Raji (cell line): Measurements from ENCODE around the gene ZNF394.
A peak's percentile ranks its signal among the peaks of the same experiment; 100 is the strongest.

Source experiments
- POLR2A ChIP-seq: IDR thresholded peaks from 2 replicates; pipeline ENCODE4 v1.6.1; 2011; ENCODE audit warnings: low read depth, low read length, control low read depth; ENCODE audit not compliant: insufficient read depth

The ZNF394 gene

GRCh38 chr7:99499721-99500636 is at the start of gene ZNF394:
Gene ZNF394, minus strand, starts transcription at chr7:99500281. Its CDS starts 188 bp downstream, at chr7:99500093.
- peak; percentile 85 for TF ChIP-seq POLR2A

- TF ChIP-seq POLR2A, result no peak
Observed at GRCh38 chr7:99543916-99544315, 43.8 kb upstream of the ZNF394 start.

GRCh38 chr7:99543081-99543671 is 43.1 kb upstream of the ZNF394 start:
- no peak for TF ChIP-seq POLR2A

GRCh38 chr7:99541212-99541611 is 41.1 kb upstream of the ZNF394 start:
- no peak for TF ChIP-seq POLR2A

GRCh38 chr7:99540542-99540941 is 40.5 kb upstream of the ZNF394 start:
- no peak for TF ChIP-seq POLR2A

- TF ChIP-seq POLR2A, result no peak
Observed at GRCh38 chr7:99539213-99539811, 39.2 kb upstream of the ZNF394 start.

GRCh38 chr7:99535667-99536066 is 35.6 kb upstream of the ZNF394 start:
- no peak for TF ChIP-seq POLR2A

GRCh38 chr7:99531354-99531765 is 31.3 kb upstream of the ZNF394 start:
- TF ChIP-seq POLR2A, result no peak

- TF ChIP-seq POLR2A, result no peak
Observed at GRCh38 chr7:99525713-99526440, 25.8 kb upstream of the ZNF394 start.

- no peak for TF ChIP-seq POLR2A
Observed at GRCh38 chr7:99521399-99521798, 21.3 kb upstream of the ZNF394 start.

- TF ChIP-seq POLR2A, result no peak
Observed at GRCh38 chr7:99514050-99514449, 14.0 kb upstream of the ZNF394 start.

GRCh38 chr7:99505324-99505662 is 5.2 kb upstream of the ZNF394 start:
- no peak for TF ChIP-seq POLR2A

- peak; percentile 70 for TF ChIP-seq POLR2A
Observed at GRCh38 chr7:99504603-99505323, 4.7 kb upstream of the ZNF394 start, which contains the start of gene ZKSCAN5. Gene ZKSCAN5, plus strand, starts transcription at chr7:99504662. Its CDS starts 1,383 bp downstream, at chr7:99506045.

- TF ChIP-seq POLR2A, result peak; percentile 50; the same call in 1 of the 2 replicates
Observed at GRCh38 chr7:99504281-99504602, 4.2 kb upstream of the ZNF394 start.

- TF ChIP-seq POLR2A, result no peak
Observed at GRCh38 chr7:99500637-99501009, 542 bp upstream of the ZNF394 start.

- TF ChIP-seq POLR2A, result no peak
Observed at GRCh38 chr7:99499371-99499720, 735 bp downstream of the ZNF394 start.

- no peak for TF ChIP-seq POLR2A
Observed at GRCh38 chr7:99498546-99498944, 1.5 kb downstream of the ZNF394 start.
